Muscle of leg (tissue), 11 donors: ENCODE results near the gene AMER2. TPM values are rescaled to one million over a fixed set of nuclear protein-coding genes. Genes with fewer than 3 reads are reported as not detected.

ENCODE experiments used
- DNase-seq: peaks from one replicate; pipeline ENCODE4 v3.0.0; 2013
- H3K27ac ChIP-seq: one replicate; pipeline ENCODE4 v1.5.1; 2013; ENCODE audit warnings: mild to moderate bottlenecking, low read length, control low read depth
- H3K27me3 ChIP-seq: one replicate; pipeline ENCODE4 v1.6.1; 2013; ENCODE audit warnings: low read length; ENCODE audit not compliant: control insufficient read depth, insufficient read depth
- H3K36me3 ChIP-seq: one replicate; pipeline ENCODE4 v1.6.1; 2013; ENCODE audit warnings: low read length; ENCODE audit not compliant: control insufficient read depth, insufficient read depth
- H3K4me1 ChIP-seq: one replicate; pipeline ENCODE4 v1.6.1; 2013; ENCODE audit warnings: low read length; ENCODE audit not compliant: control insufficient read depth, insufficient read depth
- H3K4me3 ChIP-seq: one replicate; pipeline ENCODE4 v1.5.1; 2013; ENCODE audit warnings: low read length, control low read depth
- H3K9me3 ChIP-seq: replicated peaks from 2 replicates; pipeline ENCODE4 v1.6.1; 2013; ENCODE audit warnings: low read depth, low read length; ENCODE audit not compliant: control insufficient read depth
- WGBS: methylation state at CpG from one replicate; pipeline ENCODE4 v1.1.5; 2013; ENCODE audit warnings: missing lambda C conversion rate; ENCODE audit not compliant: insufficient coverage; 5-methylcytosine and 5-hydroxymethylcytosine counted together
- polyA plus RNA-seq, 8 donors: library from polyadenylated mRNA; unstranded; fragments of 120-200 nt; gene quantifications; one replicate each; pipeline versions ENCODE4 v1.2.1 to v1.2.3, GENCODE V29; 2013; ENCODE audit warnings: inconsistent platforms in 1 of 8, low replicate concordance in 1 of 8; ENCODE audit not compliant: insufficient read length in 8 of 8, insufficient read depth in 1 of 8
- total RNA-seq: library from RNA; stranded (reverse); fragments of 120-200 nt; gene quantifications from one replicate; pipeline ENCODE4 v1.2.4, GENCODE V29; 2013

AMER2 gene
- total and polyA plus RNA-seq, 9 donors: 0.03 to 0.13 (median 0.05) TPM

DNA sequence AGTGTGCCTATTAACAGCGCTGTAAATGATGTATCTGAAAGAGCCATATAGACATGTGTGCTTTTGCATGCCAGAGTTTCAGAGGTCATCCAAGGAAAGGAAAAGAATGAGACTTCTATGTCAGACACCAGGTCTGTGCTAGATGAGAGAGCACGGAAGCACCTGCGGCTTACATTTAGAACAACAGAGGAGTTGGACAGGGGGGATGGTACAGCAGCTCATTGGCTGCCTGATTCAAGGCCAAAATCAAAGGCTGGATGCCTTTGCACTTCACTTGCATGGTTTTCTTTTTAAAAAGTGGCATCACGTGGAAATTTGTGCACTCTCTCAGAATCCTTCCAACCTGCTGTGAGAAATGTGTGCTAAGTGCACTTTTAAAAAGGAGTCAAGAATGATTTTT lies 32.8 kb upstream of the AMER2 start:
- H3K27me3 ChIP-seq: peaks cover 8% of the 10 kb centered on the region
- H3K9me3 ChIP-seq: no peaks in the 10 kb centered on the region
- H3K4me1 ChIP-seq: no peaks in the 10 kb centered on the region
- no peaks in the 10 kb centered on the region for H3K36me3 ChIP-seq
- H3K27ac ChIP-seq: no peak overlapping the region
- no peak overlapping the region for H3K4me3 ChIP-seq
- DNase-seq: no peak
- 75% methylated on average over 3 of the region's 4 CpGs for WGBS

DNA sequence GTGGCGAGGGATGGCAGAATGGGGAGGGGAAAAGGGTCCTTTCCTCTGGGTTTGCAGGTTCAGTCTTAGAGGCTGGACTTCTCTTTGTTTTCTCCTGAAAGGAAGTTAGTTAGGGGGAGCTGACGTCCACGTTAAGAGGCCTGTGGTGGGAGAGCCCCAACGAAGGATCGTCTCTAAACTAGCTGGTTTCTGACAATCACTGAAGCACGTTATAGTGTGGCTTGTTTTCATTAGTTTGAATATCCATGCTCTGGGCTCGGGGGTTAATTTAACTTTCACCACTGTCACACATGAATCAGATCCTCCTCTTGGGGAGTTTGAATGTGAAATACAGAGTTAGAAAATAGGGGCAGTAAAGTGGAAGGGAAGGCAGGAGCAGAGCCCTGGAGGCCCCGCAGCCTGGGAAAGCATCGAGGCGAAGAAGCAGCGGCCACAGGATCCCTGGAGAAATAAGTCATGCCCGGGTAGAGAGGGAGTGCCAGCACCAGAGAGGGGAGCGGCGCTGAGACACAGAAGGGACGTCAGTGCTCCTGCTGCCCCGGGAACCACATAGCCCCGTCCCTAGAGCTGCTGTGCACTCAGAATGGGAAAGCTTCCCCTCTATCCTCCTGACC lies 31.1 kb upstream of the AMER2 start:
- H3K36me3 ChIP-seq: no peaks in the 10 kb centered on the region
- no peaks in the 10 kb centered on the region for H3K9me3 ChIP-seq
- H3K27me3 ChIP-seq: peaks cover 7% of the 10 kb centered on the region
- no peak for DNase-seq
- no peaks in the 10 kb centered on the region for H3K4me1 ChIP-seq
- H3K27ac ChIP-seq: no peak overlapping the region
- 26% methylated on average over 10 of the region's 17 CpGs for WGBS
- H3K4me3 ChIP-seq: no peak overlapping the region

DNA sequence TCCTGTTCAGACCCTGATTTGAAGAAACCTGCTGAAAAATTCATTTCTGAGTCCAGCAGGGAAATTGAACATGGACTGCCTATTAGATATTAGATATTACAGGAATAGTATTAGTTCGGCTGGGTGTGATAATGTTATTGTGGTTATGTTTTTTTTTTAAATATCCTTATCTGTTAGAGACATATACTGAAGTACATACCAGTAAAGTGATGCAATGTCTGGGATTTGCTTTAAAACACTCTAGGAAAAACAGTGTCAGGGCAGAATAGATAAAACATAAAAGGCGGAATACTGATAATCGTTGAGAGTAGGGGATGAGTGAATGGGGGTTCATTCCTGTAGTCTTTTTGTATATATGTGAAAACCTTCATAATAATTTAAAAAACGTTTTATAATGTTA lies 28.7 kb upstream of the AMER2 start:
- Histone ChIP-seq H3K36me3 (no peaks in the 10 kb centered on the region), H3K27me3 (peaks cover 7% of the 10 kb centered on the region), H3K4me1 (no peaks in the 10 kb centered on the region), H3K4me3 (no peak overlapping the region), H3K9me3 (no peaks in the 10 kb centered on the region), H3K27ac (no peak overlapping the region)
- DNase-seq: no peak
- WGBS: no CpG with 5 or more reads among the region's 4 CpGs

DNA sequence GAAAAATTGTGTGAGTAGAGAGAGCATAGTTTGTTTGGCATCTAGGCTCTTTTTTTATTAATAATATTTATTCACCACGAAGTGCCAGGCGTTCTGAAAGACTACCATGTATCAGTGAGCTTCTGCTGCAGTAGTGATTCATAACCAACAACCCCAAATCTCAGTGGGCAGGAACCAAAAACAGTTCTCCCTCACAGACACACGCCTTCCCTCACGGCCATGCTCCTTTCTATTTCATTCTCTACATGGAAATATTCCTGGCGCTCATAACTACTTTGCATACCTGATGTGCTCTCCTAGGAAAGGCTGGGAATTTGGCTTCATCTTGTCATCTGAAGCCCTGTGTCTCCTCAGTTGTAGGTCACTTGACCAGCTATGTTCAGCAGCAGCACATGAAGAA lies 26.6 kb upstream of the AMER2 start:
- no peak for DNase-seq
- no peak overlapping the region for H3K4me3 ChIP-seq
- no peaks in the 10 kb centered on the region for H3K4me1 ChIP-seq
- peaks cover 7% of the 10 kb centered on the region for H3K27me3 ChIP-seq
- no peaks in the 10 kb centered on the region for H3K9me3 ChIP-seq
- WGBS: 59% methylated on average over 5 of the region's 5 CpGs
- no peak overlapping the region for H3K27ac ChIP-seq
- no peaks in the 10 kb centered on the region for H3K36me3 ChIP-seq

DNA sequence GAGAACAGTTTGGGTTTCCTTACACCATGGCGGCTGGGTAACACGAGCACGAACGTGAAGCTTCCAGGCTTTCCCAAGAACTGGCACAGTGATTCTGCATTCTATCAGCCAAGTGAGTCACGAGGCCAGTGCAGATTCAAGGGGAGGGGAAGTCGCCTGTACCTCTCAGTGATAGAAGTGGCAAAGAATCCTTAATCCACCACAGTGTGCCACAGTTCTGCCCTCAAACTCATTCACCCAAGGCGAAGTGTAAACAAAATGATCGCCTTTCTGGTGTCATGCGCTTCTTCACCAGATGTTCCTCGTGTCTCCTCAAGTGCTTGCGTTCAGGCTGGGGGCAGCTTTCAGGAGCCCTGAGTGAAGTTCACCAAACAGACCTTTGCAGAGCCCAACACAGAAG lies 24.9 kb upstream of the AMER2 start:
- 87% methylated on average over 10 of the region's 11 CpGs for WGBS
- H3K9me3 ChIP-seq: no peaks in the 10 kb centered on the region
- peaks cover 7% of the 10 kb centered on the region for H3K27me3 ChIP-seq
- H3K36me3 ChIP-seq: no peaks in the 10 kb centered on the region
- no peak overlapping the region for H3K4me3 ChIP-seq
- H3K27ac ChIP-seq: no peak overlapping the region
- no peaks in the 10 kb centered on the region for H3K4me1 ChIP-seq
- DNase-seq: no peak

DNA sequence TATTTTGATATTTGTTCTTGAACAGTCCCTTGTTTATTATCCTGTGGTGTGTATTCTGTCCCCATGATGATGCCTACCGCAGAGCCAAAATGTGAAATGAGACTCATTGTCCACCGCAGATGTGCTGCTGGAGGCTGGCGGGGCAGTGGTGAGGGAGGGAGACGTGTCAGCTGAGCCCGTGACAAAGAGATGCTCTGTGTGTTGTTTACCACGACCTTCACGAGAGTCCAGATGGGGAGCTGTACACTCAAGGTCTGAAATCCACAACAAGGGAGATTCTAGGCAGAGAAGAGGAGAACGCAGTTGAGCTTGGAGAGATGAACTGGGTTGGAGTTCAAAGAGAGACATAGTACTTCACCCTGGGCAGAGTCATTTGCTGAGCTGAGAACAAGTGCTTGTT lies 20.8 kb upstream of the AMER2 start:
- H3K36me3 ChIP-seq: no peaks in the 10 kb centered on the region
- H3K27ac ChIP-seq: no peak overlapping the region
- no peak for DNase-seq
- H3K9me3 ChIP-seq: no peaks in the 10 kb centered on the region
- H3K4me3 ChIP-seq: no peak overlapping the region
- WGBS: 88% methylated on average over 7 of the region's 8 CpGs
- H3K4me1 ChIP-seq: no peaks in the 10 kb centered on the region
- peaks cover 7% of the 10 kb centered on the region for H3K27me3 ChIP-seq

DNA sequence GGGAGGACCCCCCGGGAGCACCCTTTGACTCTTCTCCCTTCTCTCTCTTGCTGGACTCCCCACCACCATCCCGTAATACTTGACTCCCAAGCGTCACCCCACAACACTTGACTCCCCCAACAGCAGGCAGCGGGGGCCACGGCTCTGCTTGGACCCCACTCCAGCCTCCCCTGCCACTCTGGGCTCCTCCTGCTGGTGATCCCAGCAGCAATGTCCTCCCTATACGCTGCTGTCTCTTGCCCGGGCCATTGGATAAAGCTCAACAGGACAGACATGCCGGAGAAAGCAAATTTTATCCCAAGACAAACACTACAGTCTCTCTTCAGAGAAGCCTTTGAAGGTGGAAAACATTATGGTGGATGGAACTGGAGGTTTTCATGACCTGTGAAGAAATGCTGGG lies 20.4 kb upstream of the AMER2 start:
- Histone ChIP-seq H3K9me3 (no peaks in the 10 kb centered on the region), H3K4me1 (no peaks in the 10 kb centered on the region), H3K36me3 (no peaks in the 10 kb centered on the region), H3K27me3 (peaks cover 7% of the 10 kb centered on the region), H3K4me3 (no peak overlapping the region), H3K27ac (no peak overlapping the region)
- no peak for DNase-seq
- WGBS: 69% methylated on average over 4 of the region's 8 CpGs

DNA sequence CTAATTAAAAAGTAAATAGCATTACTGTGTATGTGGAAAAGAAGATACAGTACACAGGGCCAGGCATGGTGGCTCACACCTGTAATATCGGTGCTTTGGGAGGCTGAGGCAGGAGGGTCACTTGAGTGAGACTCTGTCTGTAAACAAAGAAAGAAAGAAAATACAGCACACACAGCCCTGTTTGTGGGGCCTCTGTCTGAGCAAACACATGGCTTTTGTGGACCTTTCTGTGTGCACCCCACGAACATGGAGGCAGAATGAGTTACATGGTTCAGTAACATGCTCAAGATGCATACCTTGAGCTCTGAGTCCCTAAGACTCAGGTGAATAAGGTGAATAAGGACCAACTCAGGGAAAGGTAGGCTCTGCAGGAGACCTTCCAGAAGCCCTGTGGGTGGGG lies 20.0 kb upstream of the AMER2 start:
- Histone ChIP-seq H3K27ac (no peak overlapping the region), H3K27me3 (peaks cover 9% of the 10 kb centered on the region)
- WGBS: 64% methylated on average over 1 of the region's 2 CpGs

DNA sequence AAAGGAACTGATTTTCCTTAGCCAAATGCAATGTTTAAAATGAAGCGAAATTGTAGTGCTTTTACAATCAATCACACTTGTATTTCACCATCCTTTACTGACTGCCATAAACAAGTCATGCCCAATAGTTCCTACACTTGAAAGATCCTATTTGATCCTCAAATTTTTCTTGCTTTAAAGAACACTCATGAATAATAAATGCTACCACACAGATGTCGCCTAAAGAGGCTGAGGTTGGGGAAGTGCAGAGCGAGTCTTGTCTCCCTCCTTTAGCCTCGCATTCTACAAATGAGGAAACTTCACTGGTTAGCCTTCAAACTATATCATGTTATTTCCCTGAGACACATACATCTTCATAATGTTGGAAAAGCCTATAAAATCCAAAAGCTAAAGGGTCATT lies 18.7 kb upstream of the AMER2 start:
- Histone ChIP-seq H3K9me3 (no peaks in the 10 kb centered on the region), H3K27me3 (peaks cover 14% of the 10 kb centered on the region), H3K4me1 (no peaks in the 10 kb centered on the region), H3K27ac (no peak overlapping the region), H3K4me3 (no peak overlapping the region), H3K36me3 (no peaks in the 10 kb centered on the region)
- no peak for DNase-seq
- 72% methylated on average over 2 of the region's 4 CpGs for WGBS

More for the DNA sequence above, 20.0 kb upstream of the AMER2 start:
- no peak for DNase-seq
- Histone ChIP-seq H3K4me3 (no peak overlapping the region), H3K4me1 (no peaks in the 10 kb centered on the region), H3K36me3 (no peaks in the 10 kb centered on the region), H3K9me3 (no peaks in the 10 kb centered on the region)

DNA sequence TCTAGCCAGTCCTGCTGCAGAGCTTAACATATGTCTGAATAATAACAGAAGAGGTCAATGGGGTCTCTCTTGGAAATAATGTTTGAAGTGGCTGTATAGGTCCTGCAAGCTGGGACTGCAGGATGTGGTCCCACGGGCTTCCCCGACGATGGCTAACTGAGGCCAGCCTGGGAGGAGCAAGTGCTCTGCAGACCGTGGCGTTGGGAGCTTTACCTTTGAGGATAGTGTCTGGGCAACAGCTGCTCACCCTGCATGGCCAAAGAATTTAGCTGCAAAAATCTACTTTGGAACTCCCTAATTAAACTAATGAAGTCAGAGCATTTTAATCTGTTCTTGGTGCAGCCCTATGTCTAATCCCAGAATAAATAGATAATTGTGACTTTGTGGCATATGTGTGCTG lies 18.2 kb upstream of the AMER2 start:
- Histone ChIP-seq H3K36me3 (no peaks in the 10 kb centered on the region), H3K27me3 (peaks cover 14% of the 10 kb centered on the region), H3K27ac (no peak overlapping the region), H3K4me3 (no peak overlapping the region), H3K9me3 (no peaks in the 10 kb centered on the region), H3K4me1 (no peaks in the 10 kb centered on the region)
- no peak for DNase-seq
- 36% methylated on average over 3 of the region's 5 CpGs for WGBS

DNA sequence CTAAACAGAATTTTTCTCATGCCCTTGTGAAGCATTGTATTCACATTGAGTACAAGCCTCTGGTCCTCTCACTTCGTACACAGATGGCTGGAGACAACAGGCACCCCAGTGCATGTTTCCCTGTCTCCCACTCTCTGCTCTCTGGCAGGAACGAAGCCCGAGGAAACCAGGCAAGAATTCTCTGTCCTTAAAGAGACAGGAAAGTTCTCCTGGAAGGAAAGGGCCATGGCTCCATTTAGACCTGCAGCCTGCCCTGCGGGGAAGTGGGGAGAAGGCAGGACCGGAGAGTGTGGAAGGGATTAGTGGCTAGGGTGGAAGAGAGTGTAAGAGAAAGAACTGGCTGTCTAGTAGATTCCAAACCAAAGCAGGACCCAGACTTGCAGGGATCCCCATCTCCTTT lies 15.5 kb upstream of the AMER2 start:
- no peaks in the 10 kb centered on the region for H3K36me3 ChIP-seq
- DNase-seq: no peak
- H3K27ac ChIP-seq: no peak overlapping the region
- H3K4me1 ChIP-seq: no peaks in the 10 kb centered on the region
- peaks cover 14% of the 10 kb centered on the region for H3K27me3 ChIP-seq
- no CpG with 5 or more reads among the region's 5 CpGs for WGBS
- no peaks in the 10 kb centered on the region for H3K9me3 ChIP-seq
- H3K4me3 ChIP-seq: no peak overlapping the region
